ENCODE data around the gene CGREF1. TPM values are rescaled to one million over a fixed set of nuclear protein-coding genes. Genes with fewer than 3 reads are reported as not detected.
"Not testable (repeated sequence)": the region's sequence is repeated elsewhere in the genome, so short reads cannot be mapped to it uniquely, and the experiment has no call there.

Gene CGREF1
- total RNA-seq, 1 experiment from 2014 or later: 4.0 TPM

DNA sequence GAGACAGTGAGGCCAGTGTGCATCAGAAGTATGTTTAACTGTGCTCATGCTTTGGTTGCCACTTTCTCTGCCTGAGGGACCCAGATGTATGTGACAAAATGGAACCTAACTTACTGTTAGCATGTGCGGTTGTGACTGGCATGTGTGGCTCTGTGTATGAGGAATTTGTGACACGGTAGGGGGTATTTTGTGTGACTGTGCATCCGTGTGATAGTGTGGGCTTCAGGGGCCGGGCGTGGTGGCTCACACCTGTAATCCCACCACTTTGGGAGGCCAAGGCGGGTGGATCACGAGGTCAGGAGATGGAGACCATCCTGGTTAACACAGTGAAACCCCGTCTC lies 372 bp upstream of the CGREF1 start:
- not testable (repeated sequence) for H3K27me3 ChIP-seq (ENCODE audit: insufficient read depth, low read length)

DNA sequence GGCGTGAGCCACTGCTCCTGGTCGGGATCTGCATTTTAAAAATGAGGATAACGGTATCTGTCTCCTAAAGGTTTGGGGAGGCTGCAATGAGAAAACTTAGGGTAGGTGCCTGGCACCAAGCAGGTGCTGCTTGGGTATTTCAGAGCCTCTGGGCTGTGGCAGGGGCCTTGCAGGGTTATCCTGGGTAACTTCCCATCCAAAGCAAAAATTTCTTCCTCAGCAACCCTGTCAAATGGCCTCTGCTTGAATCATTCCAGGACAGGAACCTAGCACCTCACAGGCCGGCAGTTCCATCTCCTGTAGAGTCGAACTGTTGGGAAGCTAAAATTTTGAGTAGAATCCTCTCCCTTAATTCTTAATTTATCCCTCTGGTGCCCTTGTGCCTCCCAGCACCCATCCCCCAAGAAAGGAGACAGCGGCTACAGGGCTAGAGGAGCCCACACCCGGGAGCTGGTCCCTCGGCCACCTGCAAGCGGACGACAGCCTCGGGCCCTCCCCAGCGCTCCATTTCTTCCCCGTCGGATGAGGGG lies 868 bp downstream of the CGREF1 start:
- POLR2A ChIA-PET: no interaction called here
- intact Hi-C loops (cut with micrococcal nuclease): no loop called here
- H3K9ac ChIP-seq (ENCODE audit: low read length): peak overlapping the region; percentile 56
- H3K27ac ChIP-seq (ENCODE audit: low read depth, low read length): peak overlapping the region; percentile 41; the same call in 1 of the 2 replicates
- H3K9me3 ChIP-seq (ENCODE audit: control insufficient read depth in 1 of 2, insufficient read depth in 1 of 2, low read depth in 1 of 2, low read length in 2 of 2): no peaks in the 10 kb centered on the region
- no peaks in the 10 kb centered on the region for H4K20me1 ChIP-seq (ENCODE audit: insufficient read depth)
- no peaks in the 10 kb centered on the region for H3K9me2 ChIP-seq (ENCODE audit: insufficient read depth)
- H3K4me2 ChIP-seq (ENCODE audit: low read length): peak overlapping the region; percentile 76
- RAD21 ChIA-PET (ENCODE audit: low non-redundant PET in 1 of 2, low total read pairs in 2 of 2, uncharacterized antibody in 2 of 2, unreplicated experiment in 2 of 2): no interaction called here
- no peaks in the 10 kb centered on the region for H3K36me3 ChIP-seq (ENCODE audit: control insufficient read depth in 1 of 2, insufficient read depth in 2 of 2, low read length in 2 of 2)
- no peaks in the 10 kb centered on the region for H3K27me3 ChIP-seq (ENCODE audit: insufficient read depth, low read length)
- ATAC-seq (peak; percentile 28), DNase-seq (ENCODE audit: low read depth, low spot score) (no peak)
- H2AFZ ChIP-seq (ENCODE audit: low read depth, low read length, poor library complexity, severe bottlenecking): no peak overlapping the region
- H3K4me1 ChIP-seq (ENCODE audit: control insufficient read depth in 1 of 2, insufficient read depth in 2 of 2, low read length in 2 of 2): peaks cover 0 to 17% of the 10 kb centered on the region in 2 experiments; a peak in 3 of 4 replicates
- BruUV-seq (replicated peaks): no TSS peak
- H3K4me3 ChIP-seq (replicated peaks in 1 of 2; ENCODE audit: low read depth in 1 of 2, low read length in 2 of 2): peak overlapping the region; percentile 40 to 53
- no peaks in the 10 kb centered on the region for H3K79me2 ChIP-seq (ENCODE audit: insufficient read depth, low read length)
- CTCF ChIA-PET: no interaction called here
- TF ChIP-seq, protein P1, sequence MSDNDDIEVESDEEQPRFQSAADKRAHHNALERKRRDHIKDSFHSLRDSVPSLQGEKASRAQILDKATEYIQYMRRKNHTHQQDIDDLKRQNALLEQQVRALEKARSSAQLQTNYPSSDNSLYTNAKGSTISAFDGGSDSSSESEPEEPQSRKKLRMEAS (IDR thresholded peaks at IDR 0.05): no peak
- no peak for TF ChIP-seq RAD21 (IDR thresholded peaks at IDR 0.05; ENCODE audit: low read depth)
- no peak for TF ChIP-seq JUND (IDR thresholded peaks at IDR 0.05)
- no peak for TF ChIP-seq ZNF274 (IDR thresholded peaks at IDR 0.05; ENCODE audit: low read depth, low read length)
- TF ChIP-seq, protein P2, sequence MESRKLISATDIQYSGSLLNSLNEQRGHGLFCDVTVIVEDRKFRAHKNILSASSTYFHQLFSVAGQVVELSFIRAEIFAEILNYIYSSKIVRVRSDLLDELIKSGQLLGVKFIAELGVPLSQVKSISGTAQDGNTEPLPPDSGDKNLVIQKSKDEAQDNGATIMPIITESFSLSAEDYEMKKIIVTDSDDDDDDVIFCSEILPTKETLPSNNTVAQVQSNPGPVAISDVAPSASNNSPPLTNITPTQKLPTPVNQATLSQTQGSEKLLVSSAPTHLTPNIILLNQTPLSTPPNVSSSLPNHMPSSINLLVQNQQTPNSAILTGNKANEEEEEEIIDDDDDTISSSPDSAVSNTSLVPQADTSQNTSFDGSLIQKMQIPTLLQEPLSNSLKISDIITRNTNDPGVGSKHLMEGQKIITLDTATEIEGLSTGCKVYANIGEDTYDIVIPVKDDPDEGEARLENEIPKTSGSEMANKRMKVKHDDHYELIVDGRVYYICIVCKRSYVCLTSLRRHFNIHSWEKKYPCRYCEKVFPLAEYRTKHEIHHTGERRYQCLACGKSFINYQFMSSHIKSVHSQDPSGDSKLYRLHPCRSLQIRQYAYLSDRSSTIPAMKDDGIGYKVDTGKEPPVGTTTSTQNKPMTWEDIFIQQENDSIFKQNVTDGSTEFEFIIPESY (IDR thresholded peaks at IDR 0.05; ENCODE audit: extremely low read depth, insufficient replicate concordance, low read length): no peak
- no peak for TF ChIP-seq SIN3A (IDR thresholded peaks at IDR 0.05; ENCODE audit: low read depth)

More for the DNA sequence above, 372 bp upstream of the CGREF1 start:
- H4K20me1 ChIP-seq (ENCODE audit: insufficient read depth); H2AFZ ChIP-seq (ENCODE audit: low read depth, low read length, poor library complexity, severe bottlenecking); H3K9me3 ChIP-seq (ENCODE audit: control insufficient read depth in 1 of 2, insufficient read depth in 1 of 2, low read depth in 1 of 2, low read length in 2 of 2); RAD21 ChIA-PET (ENCODE audit: low non-redundant PET in 1 of 2, low total read pairs in 2 of 2, uncharacterized antibody in 2 of 2, unreplicated experiment in 2 of 2); H3K79me2 ChIP-seq (ENCODE audit: insufficient read depth, low read length); BruUV-seq (replicated peaks); H3K27ac ChIP-seq (ENCODE audit: low read depth, low read length); intact Hi-C loops (cut with micrococcal nuclease); H3K36me3 ChIP-seq (ENCODE audit: control insufficient read depth in 1 of 2, insufficient read depth in 2 of 2, low read length in 2 of 2); CTCF ChIA-PET; H3K9me2 ChIP-seq (ENCODE audit: insufficient read depth); DNase-seq (ENCODE audit: low read depth, low spot score); ATAC-seq; POLR2A ChIA-PET: not testable (repeated sequence)
- Histone ChIP-seq H3K4me2 (ENCODE audit: low read length) (peak overlapping the region; percentile 76), H3K4me1 (ENCODE audit: control insufficient read depth in 1 of 2, insufficient read depth in 2 of 2, low read length in 2 of 2) (peaks cover 0 to 17% of the 10 kb centered on the region in 2 experiments; a peak in 3 of 4 replicates), H3K4me3 (replicated peaks in 1 of 2; ENCODE audit: low read depth in 1 of 2, low read length in 2 of 2) (peak overlapping the region in 1 of 2 experiments; percentile 53; a peak in 2 of 4 replicates), H3K9ac (ENCODE audit: low read length) (peak overlapping the region; percentile 56)

All from HCT116 (cell line).